ENCODE measurements around the gene PTGIS.

The PTGIS gene

DNA sequence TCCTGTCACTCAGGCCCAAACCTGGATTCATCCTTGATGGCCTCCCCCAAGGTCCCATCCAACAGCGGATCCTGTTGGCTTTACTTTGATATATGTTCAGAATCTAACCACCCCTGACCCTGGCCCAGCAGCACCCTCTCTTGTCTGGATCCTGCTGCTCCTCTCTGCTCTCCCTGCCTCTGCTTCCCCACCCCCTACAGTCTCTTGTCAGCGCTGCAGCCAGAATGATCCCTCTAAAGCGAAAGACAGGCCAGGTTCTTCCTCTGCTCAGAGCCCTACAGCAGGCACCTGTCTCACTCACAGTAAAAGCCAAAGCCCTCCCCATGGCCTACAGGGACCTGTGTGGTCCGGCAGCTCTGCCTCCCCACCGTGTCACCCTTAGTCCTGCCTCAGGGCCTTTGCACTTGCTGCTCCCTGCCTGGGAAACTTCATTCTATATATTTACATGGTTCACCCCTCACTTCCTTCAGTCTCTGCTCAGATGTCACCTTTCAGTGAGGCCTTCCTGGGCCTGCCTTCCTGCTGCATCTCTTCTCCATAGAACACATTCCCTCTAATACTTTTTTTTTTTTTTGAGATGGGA lies 48.1 kb downstream of the PTGIS start:
- no peak for DNase-seq

DNA sequence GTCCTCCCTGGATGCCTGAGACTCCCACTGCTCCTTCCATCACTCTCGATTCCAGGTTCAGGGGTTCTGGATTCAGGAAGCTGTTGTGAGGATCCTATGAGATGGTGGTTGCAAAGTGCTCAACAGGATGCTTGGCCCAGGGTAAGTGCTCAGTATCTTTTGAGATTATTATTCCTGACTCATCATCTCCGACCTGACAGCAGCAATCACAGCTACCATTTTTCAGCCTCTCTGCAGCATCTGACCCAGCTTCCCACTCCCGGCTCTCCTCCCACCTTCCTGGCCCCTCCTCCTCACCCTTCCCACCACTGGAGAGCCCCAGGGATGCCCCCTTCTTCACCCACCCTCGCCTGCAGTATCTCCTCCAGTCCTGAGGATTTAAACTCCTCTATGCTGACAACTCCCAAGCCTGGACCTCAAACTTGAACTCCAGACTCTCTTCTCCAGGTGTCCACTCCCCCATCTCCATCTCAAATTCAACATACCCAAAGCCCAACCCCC lies 48.7 kb downstream of the PTGIS start:
- no peak for DNase-seq

DNA sequence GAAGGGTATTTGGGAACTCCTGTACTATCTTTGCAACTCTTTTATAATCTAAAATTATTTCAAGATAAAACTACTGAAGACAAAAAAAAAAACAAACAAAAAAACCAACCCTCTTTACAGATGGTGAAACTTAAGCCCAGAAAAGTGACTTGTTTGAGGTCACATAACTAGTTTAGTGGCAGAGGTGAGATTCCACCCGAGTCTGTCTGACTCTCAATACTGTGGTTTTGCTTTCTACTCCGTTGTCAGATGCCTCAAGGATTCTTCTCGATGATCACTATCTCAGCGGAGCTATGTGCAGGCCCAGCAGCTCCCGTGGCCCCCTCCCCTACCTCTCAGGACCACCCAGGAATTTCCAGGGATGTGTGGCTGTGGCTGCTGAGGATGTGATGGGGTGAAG lies 49.4 kb downstream of the PTGIS start:
- DNase-seq, result no peak

DNA sequence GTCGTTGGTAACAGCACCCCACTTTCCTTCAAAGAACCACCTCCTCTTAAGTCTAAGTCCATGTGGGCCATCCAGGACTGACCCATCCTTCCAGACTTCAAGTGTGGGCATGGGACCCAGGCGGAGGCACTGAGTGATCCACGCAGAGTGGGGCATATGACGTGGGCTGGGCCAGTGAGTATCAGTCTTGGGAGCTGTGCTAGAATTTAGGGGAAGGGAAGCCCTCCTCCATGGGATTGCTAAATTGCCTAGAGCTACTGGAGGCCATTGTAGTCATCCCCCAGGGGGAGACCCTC lies 50.2 kb downstream of the PTGIS start:
- DNase-seq, result no peak

DNA sequence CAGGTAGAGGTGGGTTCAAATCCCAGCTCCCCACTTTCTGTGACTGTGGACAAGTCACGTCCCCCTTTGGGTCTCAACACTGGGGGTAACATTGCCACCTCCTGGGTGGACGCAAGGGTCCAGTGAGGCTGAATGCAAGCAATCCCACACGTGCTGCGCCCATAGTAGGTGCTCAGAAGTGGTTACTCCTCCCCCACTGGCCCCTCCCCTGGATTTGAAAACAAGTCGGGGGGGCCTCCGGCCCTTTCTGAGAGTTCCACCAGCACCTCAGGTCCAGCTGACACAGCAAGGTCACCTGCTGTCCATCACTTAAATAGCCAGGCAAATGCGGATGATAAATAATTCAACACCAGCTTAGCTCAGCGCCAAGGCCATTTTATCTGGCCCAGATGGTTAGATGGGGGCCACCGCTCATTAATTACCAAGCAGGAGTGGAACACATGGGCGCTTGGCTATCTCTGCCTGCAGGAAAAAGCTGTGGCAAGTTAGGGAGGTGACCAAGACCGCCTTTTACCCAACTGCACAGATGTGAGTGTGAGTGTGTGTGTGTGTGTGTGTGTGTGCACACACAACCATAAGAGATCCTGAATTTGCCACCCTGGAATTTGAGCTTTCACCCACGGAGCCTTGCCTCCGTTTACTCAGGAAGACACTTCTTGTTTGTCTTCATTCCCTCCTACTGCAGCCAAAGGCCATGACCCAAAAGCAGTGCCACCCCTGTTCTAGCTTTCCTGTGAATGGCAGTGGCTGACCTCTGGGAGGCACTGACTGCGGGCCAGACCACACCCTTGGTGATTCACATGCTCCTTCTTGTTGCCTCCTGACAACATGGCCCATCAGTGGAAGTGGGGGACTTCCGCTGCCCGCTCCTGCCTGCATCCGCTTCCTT lies 50.8 kb downstream of the PTGIS start:
- no peak for DNase-seq

DNA sequence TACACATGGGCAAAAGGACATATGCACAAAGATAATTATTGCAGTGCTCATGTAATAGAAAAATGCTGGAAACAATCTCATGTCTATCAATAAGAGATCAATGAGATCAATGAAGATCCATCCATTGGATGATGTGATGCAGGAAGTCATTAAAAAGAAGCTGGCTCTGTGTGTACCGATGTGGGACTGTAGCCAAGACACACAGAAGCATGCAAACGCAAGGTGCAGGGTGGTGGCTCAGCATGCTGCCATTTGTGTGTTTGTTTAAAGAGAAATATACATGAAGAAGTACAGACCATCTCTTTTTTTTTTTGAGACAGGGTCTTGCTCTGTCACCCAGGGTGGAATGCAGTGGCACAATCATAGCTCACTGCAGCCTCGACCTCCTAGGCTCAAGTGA lies 52.4 kb downstream of the PTGIS start:
- DNase-seq, result no peak

DNA sequence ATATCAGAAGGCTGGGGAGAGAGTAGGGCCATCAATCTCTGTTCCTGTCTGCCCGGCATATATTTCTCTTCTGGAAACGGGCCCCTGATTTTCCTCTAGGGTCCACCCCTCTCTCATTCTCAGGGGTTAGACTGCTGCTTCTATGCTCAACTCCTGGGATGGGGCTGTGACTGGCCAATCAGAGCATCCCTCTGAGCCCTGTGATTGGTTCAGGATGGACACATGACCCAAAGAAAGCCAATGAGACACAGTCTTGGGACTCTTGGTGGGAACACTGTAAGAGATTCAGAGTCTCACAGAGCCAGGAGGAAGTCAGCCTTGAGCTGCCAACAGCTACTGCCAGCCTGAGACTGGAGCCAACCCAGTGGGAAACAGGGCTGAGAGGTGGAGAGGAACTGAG lies 54.4 kb downstream of the PTGIS start:
- no peak for DNase-seq

DNA sequence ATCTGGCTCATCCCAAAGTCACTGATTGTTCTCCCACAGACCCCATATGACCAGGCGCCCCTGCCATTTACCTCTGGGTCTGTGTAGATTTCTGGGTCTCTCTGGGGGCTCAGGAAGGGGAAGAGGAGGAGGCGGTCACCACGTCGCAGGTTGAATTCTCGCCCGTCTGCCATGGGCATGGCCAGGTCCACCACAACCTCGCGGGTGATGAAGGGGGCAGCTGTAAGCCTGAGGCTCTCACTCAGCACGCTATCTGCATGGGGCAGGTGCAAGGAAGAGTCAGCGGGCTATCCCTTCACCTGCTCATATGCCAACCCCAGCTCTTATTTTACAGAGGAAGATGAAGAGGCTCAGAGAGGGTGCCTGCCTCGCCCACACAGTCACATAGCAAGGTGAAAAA lies 54.9 kb downstream of the PTGIS start:
- DNase-seq, result no peak

DNA sequence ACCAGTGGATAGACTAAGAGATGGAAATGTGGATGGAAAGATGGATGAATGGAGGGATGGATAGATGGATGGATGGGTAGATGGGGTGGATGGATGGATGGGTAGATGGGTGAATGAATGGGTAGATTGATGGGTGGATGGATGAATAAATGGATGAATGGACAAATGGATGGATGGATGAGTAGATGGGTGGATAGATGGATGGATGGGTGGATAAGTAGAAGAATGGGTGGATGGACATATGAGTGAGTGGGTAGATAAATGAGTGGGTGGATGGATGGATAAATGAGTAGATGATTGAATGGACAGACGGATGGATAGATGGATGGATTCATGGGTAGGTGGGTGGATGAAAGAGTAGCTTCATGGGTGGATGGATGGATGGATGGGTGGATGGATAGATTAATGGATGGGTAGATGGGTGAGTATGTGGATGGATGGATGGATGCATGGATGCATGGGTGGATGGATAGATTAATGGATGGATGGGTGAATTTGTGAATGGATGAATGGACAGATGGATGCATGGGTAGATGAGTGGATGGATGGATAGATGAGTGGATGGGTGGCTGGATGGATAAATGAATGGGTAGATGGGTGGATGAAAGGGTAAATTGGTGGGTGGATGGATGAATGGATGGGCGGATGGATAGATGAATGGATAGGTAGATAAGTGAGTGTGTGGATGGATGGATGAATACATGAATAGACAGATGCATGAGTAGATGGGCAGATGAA lies 56.0 kb downstream of the PTGIS start:
- no peak for DNase-seq

DNA sequence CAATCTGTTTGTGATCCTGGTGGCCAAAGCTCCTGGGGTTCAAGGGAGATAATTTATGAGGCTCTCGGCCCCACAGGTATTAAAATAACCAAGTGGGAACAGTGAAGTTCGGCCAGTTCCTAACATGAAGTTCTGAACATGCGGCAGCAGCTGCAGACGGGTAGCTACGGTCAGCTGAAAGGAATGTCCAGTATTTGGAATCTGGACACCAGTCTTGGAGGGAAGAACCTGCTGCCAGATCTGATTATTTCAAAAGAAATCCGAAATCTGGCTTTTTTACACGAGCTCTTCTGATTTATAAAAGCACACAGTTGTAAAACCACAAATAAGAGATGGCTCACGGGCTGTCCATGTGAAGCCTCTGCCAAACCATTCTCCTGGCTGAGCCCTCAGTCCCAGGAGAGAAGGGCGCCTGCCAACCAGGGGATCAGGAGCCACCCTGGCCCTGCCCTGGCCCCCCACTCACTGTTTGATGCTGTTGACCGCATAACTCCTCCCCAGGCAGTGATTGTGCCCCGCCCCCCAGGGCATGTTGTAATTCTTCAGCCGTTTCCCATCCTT lies 57.3 kb downstream of the PTGIS start:
- DNase-seq, result no peak

DNA sequence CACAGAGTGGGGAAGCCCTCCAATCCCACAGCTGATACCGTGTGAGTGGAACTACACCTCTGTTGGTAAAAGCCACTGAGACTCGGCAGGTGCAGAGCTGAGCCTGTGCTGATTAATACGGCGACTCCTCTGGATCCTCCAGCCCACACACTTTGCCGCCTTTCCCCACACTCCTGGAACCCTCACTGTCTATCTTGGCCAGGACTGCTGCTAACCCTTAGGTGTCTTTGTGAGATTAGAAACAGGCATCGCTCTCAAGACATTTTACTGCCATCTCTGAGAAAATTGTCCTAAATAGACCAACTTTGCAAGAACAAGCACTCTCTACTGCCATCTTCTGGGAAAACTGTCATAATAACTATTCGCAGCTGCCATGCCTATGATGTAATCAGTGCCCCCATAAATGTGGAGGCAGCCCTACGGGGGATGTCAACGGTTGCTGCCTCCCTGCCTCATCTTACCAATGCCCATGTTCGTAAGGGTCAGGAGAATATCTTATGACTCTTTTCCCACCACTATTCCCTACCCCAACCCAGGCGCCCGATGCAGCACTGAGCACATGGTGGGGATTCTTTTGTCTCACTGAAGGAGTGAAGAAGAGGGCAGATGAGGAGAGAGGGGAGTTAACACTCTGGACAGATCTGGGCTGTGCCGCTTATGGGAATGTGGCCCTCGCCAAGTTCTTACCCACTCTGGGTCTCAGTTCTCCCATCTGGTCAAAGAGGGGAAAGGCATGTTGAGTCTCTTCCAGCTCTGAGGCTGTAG lies 59.3 kb downstream of the PTGIS start:
- peak; percentile 43 for DNase-seq

DNA sequence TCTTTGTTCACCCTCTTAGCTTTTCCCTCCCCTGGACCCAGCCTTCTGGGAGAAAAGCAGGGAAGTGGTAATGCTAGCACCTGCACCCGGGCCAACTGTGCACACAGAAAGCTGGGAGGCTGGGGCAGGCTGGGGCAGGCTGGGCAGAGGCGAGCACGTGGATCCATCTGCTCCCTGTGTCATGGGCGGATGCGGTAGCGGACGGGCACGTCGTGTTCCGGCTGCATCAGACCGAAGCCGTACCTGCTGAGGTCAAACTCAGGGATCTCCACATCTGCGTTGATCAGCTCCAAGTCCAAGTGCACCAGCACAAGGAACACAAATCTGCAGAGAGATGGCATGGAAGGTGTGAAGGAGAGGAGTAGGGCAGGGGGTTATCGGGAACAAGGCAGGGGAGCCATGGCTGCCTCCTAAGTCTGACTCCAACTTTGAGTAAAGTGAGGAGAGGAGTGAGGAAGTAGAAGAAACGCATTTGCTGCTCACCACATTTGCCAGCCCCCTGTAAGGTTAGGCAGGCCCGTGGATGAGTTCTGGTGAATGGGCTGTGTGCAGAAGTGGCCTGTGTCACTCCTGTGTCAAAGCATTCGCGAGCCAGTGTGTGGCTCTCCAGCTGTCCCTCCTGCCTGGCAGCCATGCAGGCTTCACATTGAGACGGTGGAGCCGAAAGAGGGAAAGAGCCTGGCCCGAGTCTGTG lies 60.0 kb downstream of the PTGIS start:
- no peak for DNase-seq

DNA sequence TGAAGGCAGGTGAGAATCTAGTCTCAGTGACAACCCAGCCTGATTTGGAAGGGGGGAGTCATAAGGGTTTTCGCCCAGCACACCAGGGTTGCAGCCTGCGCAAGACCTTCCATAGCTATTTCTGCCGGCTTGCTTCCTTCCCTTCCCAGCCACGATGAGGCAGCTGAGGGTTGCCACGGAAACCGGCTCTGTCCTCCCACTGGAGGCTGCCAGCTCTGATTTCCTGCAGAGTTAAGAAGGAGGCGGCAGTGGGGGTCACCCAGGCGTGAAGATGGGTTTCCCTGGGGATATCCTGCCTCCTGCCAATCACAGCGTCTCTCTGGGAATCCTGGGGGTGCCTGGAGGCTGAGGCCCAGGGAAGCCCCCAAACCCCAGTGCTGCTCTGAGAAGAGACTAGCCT lies 62.4 kb downstream of the PTGIS start:
- no peak for DNase-seq

DNA sequence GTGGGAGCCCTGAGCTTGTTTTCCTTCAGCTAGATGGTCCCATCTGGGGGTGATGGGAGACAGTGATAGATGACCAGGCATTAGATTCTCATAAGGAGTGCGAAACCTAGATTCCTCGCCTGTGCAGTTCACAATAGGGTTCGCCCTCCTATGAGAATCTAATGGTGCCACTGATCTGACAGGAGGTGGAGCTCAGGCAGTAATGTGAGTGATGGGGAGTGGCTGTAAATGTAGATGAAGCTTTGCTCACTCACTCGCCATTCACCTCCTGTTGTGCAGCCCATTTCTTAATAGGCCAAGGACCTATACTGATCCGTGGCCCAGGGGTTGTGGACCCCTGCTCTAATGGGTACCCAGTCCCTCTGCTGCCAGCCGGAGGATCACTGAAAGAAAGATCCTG lies 64.8 kb downstream of the PTGIS start:
- no peak for DNase-seq

DNA sequence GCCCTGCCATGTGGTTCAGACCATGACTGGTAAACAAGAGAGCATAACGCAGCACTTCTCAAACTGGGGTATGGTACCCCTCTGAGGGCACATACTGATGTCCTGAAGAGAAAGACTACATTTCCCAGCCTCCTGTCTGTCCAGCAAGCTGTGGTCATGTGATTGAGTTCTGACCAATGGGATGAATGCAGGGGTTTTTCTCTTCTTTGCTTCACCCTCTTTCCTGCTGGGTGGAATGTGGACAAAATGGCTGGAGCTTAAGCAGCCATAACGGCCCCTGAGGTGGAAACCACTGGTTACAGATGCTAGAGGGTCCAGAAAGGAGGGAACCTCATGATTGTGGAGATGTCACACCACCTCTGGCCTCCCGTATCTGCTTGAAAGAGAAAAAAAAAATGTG lies 66.0 kb downstream of the PTGIS start:
- DNase-seq, result peak; percentile 34

DNA sequence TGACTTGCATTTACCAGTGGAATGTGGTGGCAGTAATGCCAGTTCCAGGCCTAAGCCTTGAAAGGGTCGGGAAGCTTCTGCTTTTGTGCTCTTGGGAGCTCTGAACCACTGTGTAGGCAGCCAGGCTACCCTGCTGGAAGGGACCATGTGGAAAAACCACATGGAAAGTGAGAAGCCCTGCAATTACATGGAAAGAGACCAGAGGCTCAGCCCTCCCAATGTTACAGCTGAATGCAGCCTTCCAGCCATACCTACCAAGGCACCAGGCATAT lies 70.6 kb downstream of the PTGIS start:
- no peak for DNase-seq

DNA sequence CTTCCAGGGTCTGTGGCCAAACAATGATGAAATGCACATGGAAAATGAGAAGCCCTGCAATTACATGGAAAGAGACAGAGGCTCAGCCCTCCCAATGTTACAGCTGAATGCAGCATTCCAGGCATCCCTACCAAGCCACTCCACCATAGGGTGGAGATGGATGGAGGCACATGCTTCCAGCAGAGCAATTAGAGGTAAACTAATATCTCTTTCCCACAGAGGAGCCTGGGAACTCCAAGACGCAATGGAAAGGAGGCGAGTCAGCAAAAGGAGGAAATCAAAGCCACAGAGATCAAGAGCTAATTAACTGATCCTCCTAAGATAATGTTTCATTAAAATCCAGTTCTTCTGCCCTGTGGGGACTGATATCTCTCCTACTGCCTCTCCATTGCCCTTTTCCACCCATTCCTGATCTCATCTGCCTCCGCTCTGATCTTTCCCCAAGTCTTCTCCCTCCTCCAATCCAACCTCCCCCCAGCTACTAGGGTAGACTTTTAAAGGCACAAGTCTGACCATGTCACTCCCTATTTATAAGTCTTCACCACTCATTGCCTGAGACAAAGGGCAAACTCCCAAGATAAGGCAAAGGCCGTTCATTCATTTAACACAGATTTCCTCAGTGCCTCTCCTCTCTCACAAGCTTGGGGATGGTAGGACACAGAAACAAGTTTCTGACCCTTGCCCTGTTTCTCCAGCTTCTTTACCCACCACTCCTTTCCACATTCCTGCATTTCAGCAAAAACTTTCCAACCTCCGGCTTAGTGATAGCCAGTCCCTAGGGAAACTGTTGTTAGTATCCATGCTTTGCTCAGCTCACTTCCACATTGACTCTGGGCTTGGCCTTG lies 71.2 kb downstream of the PTGIS start:
- no peak for DNase-seq

DNA sequence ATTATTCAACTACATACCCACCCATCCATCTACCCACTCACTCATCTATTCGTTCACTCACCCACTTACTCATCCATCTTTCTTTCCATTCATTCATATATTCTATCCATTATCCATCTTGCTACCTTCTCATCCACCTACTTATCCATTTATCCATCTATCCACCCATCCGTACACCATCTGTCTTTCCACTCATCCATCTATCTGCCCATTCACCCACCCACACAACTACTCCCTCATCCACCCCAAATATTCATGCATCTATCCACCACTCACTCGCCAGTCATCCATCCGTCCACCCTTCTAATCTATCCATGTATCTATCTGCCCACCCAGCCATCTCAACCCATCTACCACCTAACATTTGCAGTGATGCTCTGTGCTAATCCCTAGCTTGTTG lies 71.9 kb downstream of the PTGIS start:
- no peak for DNase-seq

DNA sequence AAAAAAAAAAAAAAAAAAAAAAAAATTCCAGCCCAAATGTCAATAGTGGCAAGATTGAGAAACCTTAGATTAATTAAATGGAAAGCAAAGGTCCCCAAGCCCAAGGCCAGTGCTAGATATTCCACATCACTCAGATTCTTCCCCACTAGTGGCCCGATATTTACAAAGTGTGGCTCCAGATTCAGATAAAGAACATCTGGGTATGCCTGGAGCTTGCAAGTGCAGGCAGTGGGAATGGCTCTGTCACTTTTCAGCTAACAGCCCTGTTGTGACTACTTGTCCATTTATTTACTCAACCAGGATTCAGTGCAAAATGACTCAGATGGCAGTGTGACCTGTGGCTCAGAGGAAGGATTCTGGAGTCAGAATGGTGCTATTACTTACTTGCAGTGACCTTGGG lies 77.2 kb downstream of the PTGIS start:
- no peak for DNase-seq

DNA sequence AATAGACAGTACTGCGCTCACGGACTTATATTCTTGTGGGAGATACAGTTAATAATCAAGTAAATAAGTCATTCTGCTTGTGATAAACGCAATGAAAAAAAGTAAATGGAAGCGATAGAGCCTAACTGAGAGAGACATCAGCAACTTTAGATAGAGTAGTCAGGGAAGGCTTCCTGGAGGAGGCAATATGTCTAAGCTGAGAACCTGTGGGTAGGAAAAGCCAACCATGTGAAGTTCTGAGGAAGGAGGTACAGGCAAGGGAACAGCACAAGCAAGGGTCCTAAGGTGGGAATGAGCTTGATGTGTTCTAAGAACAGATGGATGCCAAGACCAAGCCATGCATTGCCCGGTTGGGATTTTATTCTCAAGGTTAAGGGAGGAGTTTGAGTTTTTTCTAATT lies 78.2 kb downstream of the PTGIS start:
- no peak for DNase-seq

DNA sequence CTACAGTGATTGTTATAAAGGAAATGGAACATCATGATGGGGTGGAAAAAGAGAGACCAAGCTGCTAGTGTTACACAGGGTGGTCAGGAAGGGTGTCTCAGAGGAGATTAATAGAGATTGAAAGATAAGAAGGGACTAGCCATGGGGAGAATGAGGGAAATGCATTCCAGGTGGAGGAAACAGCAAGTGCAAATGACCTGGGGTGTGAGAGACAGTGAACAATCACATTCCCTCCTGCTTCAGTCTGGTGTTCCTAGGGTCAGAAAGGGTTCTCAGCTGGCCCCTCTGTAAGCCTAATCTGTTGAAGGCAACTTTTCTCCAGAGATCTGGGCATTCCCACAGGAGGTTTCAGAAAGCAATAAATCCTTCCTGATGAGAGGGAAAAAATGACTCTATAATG lies 81.9 kb downstream of the PTGIS start:
- no peak for DNase-seq

DNA sequence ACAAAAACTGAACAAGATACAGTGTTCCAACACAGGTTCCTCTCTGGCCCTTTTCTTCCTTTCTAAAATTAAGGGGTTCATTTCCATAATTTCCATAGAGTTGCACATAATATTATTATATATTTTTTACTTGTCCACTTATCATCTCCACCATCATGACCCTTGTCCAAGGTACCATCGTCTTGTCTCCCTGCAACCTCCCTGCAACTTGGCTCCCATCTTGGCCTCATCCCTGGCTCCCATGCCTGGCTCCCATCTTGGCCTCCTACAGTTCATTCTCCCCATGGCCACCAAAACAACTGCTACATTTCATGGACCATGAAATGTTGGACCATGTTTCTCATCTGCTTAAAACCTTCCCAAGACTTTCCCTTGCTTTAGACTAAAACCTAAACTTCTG lies 82.4 kb downstream of the PTGIS start:
- DNase-seq, result no peak

Measured in activated CD4-positive, alpha-beta T cell treated with anti-CD3 and anti-CD28 coated beads, Interleukin-2, Interleukin-6, amounts not matched to agents 100 ng/mL and 50 ng/mL, durations not matched to agents 16 hours and 8 hours (primary cell).